B cell (primary cell): ENCODE results near the gene CTBP2. TPM values are rescaled to one million over a fixed set of nuclear protein-coding genes. Genes with fewer than 3 reads are reported as not detected.

Source experiments
- ATAC-seq: fragments of 200-7000 bp; cut with Tn5 transposase; one replicate; pipeline ENCODE4 v1.10.0; 2021; ENCODE audit warnings: low read depth, mild to moderate bottlenecking, moderate number of reproducible peaks, moderate library complexity
- CTCF ChIA-PET: fragments of 350-600 bp; sonication (Branson Sonifier 250); formaldehyde crosslinking; loops from one replicate; lab custom pipeline; 2021; ENCODE audit warnings: antibody characterized with exemption, inconsistent platforms; lab: Charles Lee
- POLR2A ChIA-PET: fragments of 350-600 bp; sonication (Branson Sonifier 250); formaldehyde crosslinking; loops from one replicate; lab custom pipeline; 2021; ENCODE audit warnings: antibody characterized with exemption; lab: Charles Lee
- DNase-seq: peaks from one replicate; pipeline ENCODE4 v3.0.0; 2013
- H2AFZ ChIP-seq: 2 replicates; pipeline ENCODE4 v1.6.1; 2012; ENCODE audit warnings: mild to moderate bottlenecking, low read depth, low read length; ENCODE audit not compliant: insufficient read depth, poor library complexity, severe bottlenecking
- H3K27ac ChIP-seq, 2 donors: 1 replicate in 1 of 2; 2 replicates in 1 of 2; pipeline ENCODE4 v1.5.1; 2012 to 2013; ENCODE audit warnings: low read length in 2 of 2, mild to moderate bottlenecking in 2 of 2, moderate library complexity in 1 of 2
- H3K27me3 ChIP-seq, 4 experiments: fragments of 200-600 bp in 1 of 4; sonication (generic) in 1 of 4; replicated peaks in 1 of 4; 1 replicate in 2 of 4; 2 replicates in 2 of 4; pipeline versions ENCODE4 v1.6.1 to v1.7.0; 2013 to 2016; ENCODE audit warnings: low read length in 3 of 4, mild to moderate bottlenecking in 2 of 4, mixed read lengths in 1 of 4, moderate library complexity in 1 of 4; ENCODE audit not compliant: insufficient read depth in 4 of 4, control insufficient read depth in 3 of 4; ENCODE audit errors: control extremely low read depth in 1 of 4
- H3K36me3 ChIP-seq, 2 experiments: replicated peaks in 1 of 2; 1 replicate in 1 of 2; 2 replicates in 1 of 2; pipeline versions ENCODE4 v1.6.1 to v1.7.1; 2013; ENCODE audit warnings: low read length in 1 of 2; ENCODE audit not compliant: insufficient read depth in 2 of 2, control insufficient read depth in 1 of 2; ENCODE audit errors: control extremely low read depth in 1 of 2, extremely low read depth in 1 of 2
- H3K4me1 ChIP-seq, 2 donors: fragments of 200-600 bp in 1 of 2; sonication (generic) in 1 of 2; 1 replicate in 1 of 2; 2 replicates in 1 of 2; pipeline versions ENCODE4 v1.5.1 to v1.6.1; 2013 to 2017; ENCODE audit warnings: low read length in 2 of 2; ENCODE audit not compliant: control insufficient read depth in 2 of 2, insufficient read depth in 2 of 2
- H3K4me2 ChIP-seq: replicated peaks from 2 replicates; pipeline ENCODE3; 2012; ENCODE audit warnings: mild to moderate bottlenecking, low read depth, low read length; ENCODE audit not compliant: poor library complexity, severe bottlenecking
- H3K4me3 ChIP-seq, 5 experiments: fragments of 200-600 bp in 1 of 5; sonication (generic) in 1 of 5; 1 replicate in 3 of 5; 2 replicates in 2 of 5; pipeline versions ENCODE4 v1.5.1 to v1.7.0; 2011 to 2016; ENCODE audit warnings: low read length in 4 of 5, mild to moderate bottlenecking in 4 of 5, low read depth in 2 of 5, control low read depth in 1 of 5, moderate library complexity in 1 of 5; ENCODE audit not compliant: insufficient read depth in 1 of 5; ENCODE audit errors: control extremely low read depth in 1 of 5, extremely low read depth in 1 of 5
- H3K79me2 ChIP-seq: fragments of 200-600 bp; sonication (generic); one replicate; pipeline ENCODE4 v1.6.0; 2016; ENCODE audit warnings: low read length; ENCODE audit not compliant: control insufficient read depth, insufficient read depth
- H3K9ac ChIP-seq: fragments of 200-600 bp; sonication (generic); 2 replicates; pipeline ENCODE4 v1.6.1; 2017; ENCODE audit warnings: mild to moderate bottlenecking, low read length, moderate library complexity
- H3K9me3 ChIP-seq, 3 donors: one replicate each; pipeline versions ENCODE4 v1.6.1 to v1.7.1; 2013; ENCODE audit warnings: low read length in 2 of 3; ENCODE audit not compliant: control insufficient read depth in 2 of 3, insufficient read depth in 1 of 3; ENCODE audit errors: control extremely low read depth in 1 of 3
- H4K20me1 ChIP-seq: 2 replicates; pipeline ENCODE4 v1.6.0; 2012; ENCODE audit warnings: mild to moderate bottlenecking, low read length; ENCODE audit not compliant: insufficient read depth, control insufficient read depth, poor library complexity, severe bottlenecking
- H3K27ac Mint-ChIP-seq: one replicate; pipeline ENCODE4 v1.8.0; 2021; ENCODE audit warnings: mixed read lengths
- H3K27me3 Mint-ChIP-seq: one replicate; pipeline ENCODE4 v1.8.0; 2021; ENCODE audit warnings: mixed read lengths
- H3K4me1 Mint-ChIP-seq: one replicate; pipeline ENCODE4 v1.8.0; 2021; ENCODE audit warnings: mixed read lengths
- H3K4me3 Mint-ChIP-seq: one replicate; pipeline ENCODE4 v1.8.0; 2021; ENCODE audit warnings: mixed read lengths
- H3K9me3 Mint-ChIP-seq: one replicate; pipeline ENCODE4 v1.8.0; 2022; ENCODE audit warnings: mixed read lengths; ENCODE audit not compliant: insufficient read depth
- EZH2 ChIP-seq: IDR thresholded peaks from 2 replicates; pipeline ENCODE4 v1.6.1; 2012; ENCODE audit warnings: borderline replicate concordance, low read depth, mild to moderate bottlenecking, moderate library complexity, low read length; ENCODE audit not compliant: insufficient read depth, poor library complexity, severe bottlenecking
- WGBS: methylation state at CpG from one replicate; pipeline ENCODE4 v1.1.5; 2013; ENCODE audit warnings: missing lambda C conversion rate; ENCODE audit not compliant: insufficient coverage; 5-methylcytosine and 5-hydroxymethylcytosine counted together
- intact Hi-C: fragments of 100-400 bp; cut with micrococcal nuclease; formaldehyde crosslinking; loops from one replicate; pipeline ENCODE4 v1.10.0; 2022
- polyA plus RNA-seq: library from polyadenylated mRNA; depleted of rRNA; stranded (reverse); fragments of >200 nt; gene quantifications from 2 replicates; pipeline ENCODE4 v1.2.3, GENCODE V29; 2012
- total RNA-seq, 2 donors: library from RNA; stranded (reverse); fragments of 120-200 nt in 1 of 2; gene quantifications; 1 replicate in 1 of 2; 2 replicates in 1 of 2; pipeline versions ENCODE4 v1.2.3 to v1.2.4, GENCODE V29; 2013 to 2022
- TF ChIP-seq, protein P1 (sequence below): fragments of 200-600 bp; IDR thresholded peaks from one replicate; pipeline ENCODE4 v1.8.0; 2022; ENCODE audit warnings: antibody characterized with exemption, mild to moderate bottlenecking

The CTBP2 gene
- total and polyA plus RNA-seq, 2 donors (not counting 1 experiment from before 2014, with no cell fraction given): 0.39 to 0.85 TPM

DNA sequence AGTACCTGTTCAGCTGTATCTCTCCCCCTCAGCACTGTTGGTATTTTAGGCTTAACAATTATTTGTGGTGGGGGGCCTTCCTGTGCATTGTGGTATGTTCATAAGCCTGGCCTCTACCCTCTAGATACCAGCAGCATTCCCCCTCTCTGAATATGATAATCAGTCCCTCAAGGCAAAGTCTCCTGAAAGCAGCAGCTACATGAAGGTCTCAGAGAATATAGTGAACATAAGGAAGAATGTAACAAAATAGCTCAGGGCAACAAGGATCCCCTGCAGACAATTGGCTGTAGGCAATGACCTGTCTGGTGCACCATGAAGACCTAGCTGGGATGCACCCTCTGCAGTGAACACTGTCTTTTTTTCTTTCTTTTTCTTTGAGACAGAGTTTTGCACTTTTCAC, 86.4 kb downstream of the CTBP2 start:
- H3K4me2 ChIP-seq: no peak overlapping the region
- no peak overlapping the region for H3K9ac ChIP-seq
- H3K4me3 Mint-ChIP-seq: no peak overlapping the region
- H3K9me3 ChIP-seq: peaks cover 0 to 35% (median 0%) of the 10 kb centered on the region in 3 donors
- no peak overlapping the region for H2AFZ ChIP-seq
- peaks cover 3% of the 10 kb centered on the region for H3K9me3 Mint-ChIP-seq
- no peaks in the 10 kb centered on the region for H3K79me2 ChIP-seq
- DNase-seq (no peak), ATAC-seq (no peak)
- CTCF ChIA-PET: no interaction called here
- POLR2A ChIA-PET: no interaction called here
- intact Hi-C loops: no loop called here
- H3K36me3 ChIP-seq: no peaks in the 10 kb centered on the region
- TF ChIP-seq EZH2: no peak
- TF ChIP-seq, protein P1, sequence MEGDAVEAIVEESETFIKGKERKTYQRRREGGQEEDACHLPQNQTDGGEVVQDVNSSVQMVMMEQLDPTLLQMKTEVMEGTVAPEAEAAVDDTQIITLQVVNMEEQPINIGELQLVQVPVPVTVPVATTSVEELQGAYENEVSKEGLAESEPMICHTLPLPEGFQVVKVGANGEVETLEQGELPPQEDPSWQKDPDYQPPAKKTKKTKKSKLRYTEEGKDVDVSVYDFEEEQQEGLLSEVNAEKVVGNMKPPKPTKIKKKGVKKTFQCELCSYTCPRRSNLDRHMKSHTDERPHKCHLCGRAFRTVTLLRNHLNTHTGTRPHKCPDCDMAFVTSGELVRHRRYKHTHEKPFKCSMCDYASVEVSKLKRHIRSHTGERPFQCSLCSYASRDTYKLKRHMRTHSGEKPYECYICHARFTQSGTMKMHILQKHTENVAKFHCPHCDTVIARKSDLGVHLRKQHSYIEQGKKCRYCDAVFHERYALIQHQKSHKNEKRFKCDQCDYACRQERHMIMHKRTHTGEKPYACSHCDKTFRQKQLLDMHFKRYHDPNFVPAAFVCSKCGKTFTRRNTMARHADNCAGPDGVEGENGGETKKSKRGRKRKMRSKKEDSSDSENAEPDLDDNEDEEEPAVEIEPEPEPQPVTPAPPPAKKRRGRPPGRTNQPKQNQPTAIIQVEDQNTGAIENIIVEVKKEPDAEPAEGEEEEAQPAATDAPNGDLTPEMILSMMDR: no peak
- H3K4me3 ChIP-seq: no peak overlapping the region
- H3K27me3 Mint-ChIP-seq: peaks cover 51% of the 10 kb centered on the region
- H3K4me1 Mint-ChIP-seq: no peaks in the 10 kb centered on the region
- H4K20me1 ChIP-seq: no peaks in the 10 kb centered on the region
- H3K27ac ChIP-seq: no peak overlapping the region
- peaks cover 0 to 73% (median 29%) of the 10 kb centered on the region in 4 experiments for H3K27me3 ChIP-seq
- no peaks in the 10 kb centered on the region for H3K4me1 ChIP-seq
- no peak overlapping the region for H3K27ac Mint-ChIP-seq

GRCh38 chr10:125072794-125073193, 87.6 kb downstream of the CTBP2 start:
- ChIA-PET POLR2A (no interaction called here), CTCF (interaction anchor here (1.0 kb wide), 1 partner anchor 25 kb away, joined by 5 read pairs; no protein-coding TSS in a partner anchor)
- DNase-seq (no peak), ATAC-seq (no peak)
- Histone ChIP-seq H3K79me2 (no peaks in the 10 kb centered on the region), H4K20me1 (no peaks in the 10 kb centered on the region), H3K9ac (no peak overlapping the region), H3K9me3 (peaks cover 0 to 37% (median 0%) of the 10 kb centered on the region in 3 donors), H3K4me2 (no peak overlapping the region), H3K36me3 (no peaks in the 10 kb centered on the region), H2AFZ (no peak overlapping the region), H3K4me1 (no peaks in the 10 kb centered on the region), H3K27ac (no peak overlapping the region), H3K4me3 (no peak overlapping the region), H3K27me3 (peaks cover 0 to 84% (median 37%) of the 10 kb centered on the region in 4 experiments)
- Mint-ChIP-seq H3K9me3 (peaks cover 3% of the 10 kb centered on the region), H3K4me3 (no peak overlapping the region), H3K27me3 (peaks cover 56% of the 10 kb centered on the region), H3K4me1 (no peaks in the 10 kb centered on the region), H3K27ac (no peak overlapping the region)
- intact Hi-C loops: no loop called here
- WGBS: 100% methylated on average over 4 of the region's 4 CpGs
- TF ChIP-seq EZH2: no peak
- TF ChIP-seq, protein P1: no peak
